Neural progenitor cell (in vitro differentiated cells): Measurements from ENCODE around the gene GABRG3. TPM values are rescaled to one million over a fixed set of nuclear protein-coding genes. Genes with fewer than 3 reads are reported as not detected.

Experiments used
- DNase-seq: peaks from one replicate; pipeline ENCODE4 v3.0.0-alpha.2; 2016; ENCODE audit warnings: low spot score
- H2AFZ ChIP-seq: fragments of 200-600 bp; sonication (generic); replicated peaks from 2 replicates; pipeline ENCODE4 v1.6.1; 2016; ENCODE audit warnings: antibody characterized with exemption
- H3F3A ChIP-seq: fragments of 200-600 bp; sonication (generic); 2 replicates; pipeline ENCODE4 v1.6.1; 2016; ENCODE audit warnings: antibody characterized with exemption, low read depth
- H3K27ac ChIP-seq: fragments of 200-600 bp; sonication (generic); 2 replicates; pipeline ENCODE4 v1.5.1; 2016; ENCODE audit warnings: mild to moderate bottlenecking
- H3K27me3 ChIP-seq: fragments of 200-600 bp; sonication (generic); 2 replicates; pipeline ENCODE4 v1.6.1; 2016; ENCODE audit warnings: mild to moderate bottlenecking, moderate library complexity
- H3K36me3 ChIP-seq: fragments of 200-600 bp; sonication (generic); 2 replicates; pipeline ENCODE4 v1.5.1; 2016
- H3K4me1 ChIP-seq: fragments of 200-600 bp; sonication (generic); 2 replicates; pipeline ENCODE4 v1.6.1; 2016; ENCODE audit warnings: mixed run types
- H3K4me2 ChIP-seq: fragments of 200-600 bp; sonication (generic); 2 replicates; pipeline ENCODE4 v1.6.1; 2016
- H3K4me3 ChIP-seq: fragments of 200-600 bp; sonication (generic); 2 replicates; pipeline ENCODE4 v1.5.1; 2016
- H3K79me2 ChIP-seq: fragments of 200-600 bp; sonication (generic); 2 replicates; pipeline ENCODE4 v1.6.1; 2016; ENCODE audit warnings: low read depth
- H3K9ac ChIP-seq: fragments of 200-600 bp; sonication (generic); 2 replicates; pipeline ENCODE4 v1.6.1; 2016
- H3K9me3 ChIP-seq: fragments of 200-600 bp; sonication (generic); 2 replicates; pipeline ENCODE4 v1.5.1; 2016; ENCODE audit warnings: low read depth
- H4K20me1 ChIP-seq: fragments of 200-600 bp; sonication (generic); 2 replicates; pipeline ENCODE4 v1.6.1; 2016; ENCODE audit warnings: low read depth
- H3K27ac Mint-ChIP-seq: 3 replicates; pipeline ENCODE4 v1.8.0; 2021; ENCODE audit warnings: mixed read lengths
- H3K27me3 Mint-ChIP-seq: 2 replicates; pipeline ENCODE4 v1.8.0; 2022; ENCODE audit warnings: low read depth, mild to moderate bottlenecking, inconsistent platforms, moderate library complexity, mixed read lengths; ENCODE audit not compliant: insufficient read depth
- H3K36me3 Mint-ChIP-seq: 3 replicates; pipeline ENCODE4 v1.8.0; 2021; ENCODE audit warnings: mixed read lengths
- H3K4me1 Mint-ChIP-seq: 3 replicates; pipeline ENCODE4 v1.8.0; 2021; ENCODE audit warnings: mixed read lengths
- H3K4me3 Mint-ChIP-seq: 3 replicates; pipeline ENCODE4 v1.8.0; 2021; ENCODE audit warnings: mild to moderate bottlenecking, moderate library complexity, mixed read lengths
- H3K9me3 Mint-ChIP-seq: 3 replicates; pipeline ENCODE4 v1.8.0; 2020; ENCODE audit warnings: mixed read lengths
- CTCF ChIP-seq: fragments of 200-600 bp; sonication (generic); IDR thresholded peaks from 2 replicates; pipeline ENCODE4 v1.5.1; 2017; ENCODE audit warnings: antibody characterized with exemption, mild to moderate bottlenecking
- EZH2 ChIP-seq: fragments of 200-600 bp; sonication (generic); IDR thresholded peaks from 2 replicates; pipeline ENCODE4 v1.6.1; 2017; ENCODE audit warnings: antibody characterized with exemption, mild to moderate bottlenecking, moderate library complexity
- EZH2phosphoT487 ChIP-seq: fragments of 200-600 bp; sonication (generic); IDR thresholded peaks from 2 replicates; pipeline ENCODE4 v1.6.1; 2017; ENCODE audit warnings: antibody characterized with exemption
- total RNA-seq: library from RNA; depleted of rRNA; stranded (reverse); fragments of >200 nt; gene quantifications from 2 replicates; pipeline ENCODE4 v1.2.3, GENCODE V29; 2015; ENCODE audit warnings: low replicate concordance

GABRG3 gene
- total RNA-seq, 1 donor from 2014 or later: 3.4 TPM

GRCh38 chr15:27585041-27585640 is 614.2 kb downstream of the GABRG3 start:
- no peaks in the 10 kb centered on the region for H3F3A ChIP-seq
- no peaks in the 10 kb centered on the region for H3K27me3 ChIP-seq
- H3K4me3 ChIP-seq: no peak overlapping the region
- TF ChIP-seq EZH2: no peak
- no peak for TF ChIP-seq CTCF
- no peak for TF ChIP-seq EZH2phosphoT487
- no peaks in the 10 kb centered on the region for H3K9me3 ChIP-seq
- H3K27ac Mint-ChIP-seq: no peak overlapping the region
- no peaks in the 10 kb centered on the region for H3K36me3 Mint-ChIP-seq
- H3K4me1 ChIP-seq: peaks cover 11% of the 10 kb centered on the region
- H3K9me3 Mint-ChIP-seq: no peaks in the 10 kb centered on the region
- no peaks in the 10 kb centered on the region for H3K4me1 Mint-ChIP-seq
- H2AFZ ChIP-seq: no peak overlapping the region
- DNase-seq: no peak
- H3K4me3 Mint-ChIP-seq: no peak overlapping the region
- H3K4me2 ChIP-seq: no peak overlapping the region
- no peak overlapping the region for H3K9ac ChIP-seq
- no peaks in the 10 kb centered on the region for H3K36me3 ChIP-seq
- no peaks in the 10 kb centered on the region for H3K79me2 ChIP-seq
- no peaks in the 10 kb centered on the region for H4K20me1 ChIP-seq
- no peak overlapping the region for H3K27ac ChIP-seq
- H3K27me3 Mint-ChIP-seq: peaks cover 4% of the 10 kb centered on the region

DNA sequence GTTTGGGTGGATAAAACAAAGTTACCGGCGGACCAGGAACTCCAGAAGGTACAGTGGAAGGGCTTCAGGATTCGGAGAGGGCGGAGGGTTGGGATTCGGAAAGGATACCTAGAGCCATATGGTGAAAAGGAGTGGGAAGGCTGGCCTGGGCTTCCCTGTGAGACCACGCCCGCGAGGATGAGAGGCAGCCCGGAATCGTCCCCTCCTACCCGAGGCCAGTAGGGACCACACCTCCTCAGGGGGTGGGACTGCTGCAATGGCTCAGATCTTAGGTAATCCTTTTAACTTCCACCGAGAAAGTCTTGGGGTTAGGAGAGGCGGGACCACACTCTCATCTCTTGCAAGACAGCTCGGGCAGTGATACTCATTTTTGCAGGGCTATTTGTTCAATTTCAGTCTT is 616.8 kb downstream of the GABRG3 start:
- H3K4me3 Mint-ChIP-seq: no peak overlapping the region
- H3F3A ChIP-seq: no peaks in the 10 kb centered on the region
- H3K4me1 ChIP-seq: peaks cover 11% of the 10 kb centered on the region
- H3K9me3 Mint-ChIP-seq: no peaks in the 10 kb centered on the region
- no peak overlapping the region for H3K27ac Mint-ChIP-seq
- peak overlapping the region; percentile 22 for H3K4me3 ChIP-seq
- no peaks in the 10 kb centered on the region for H3K36me3 ChIP-seq
- no peaks in the 10 kb centered on the region for H3K27me3 ChIP-seq
- no peaks in the 10 kb centered on the region for H4K20me1 ChIP-seq
- peaks cover 4% of the 10 kb centered on the region for H3K27me3 Mint-ChIP-seq
- no peaks in the 10 kb centered on the region for H3K79me2 ChIP-seq
- TF ChIP-seq CTCF (no peak), EZH2phosphoT487 (no peak), EZH2 (no peak)
- H3K36me3 Mint-ChIP-seq: no peaks in the 10 kb centered on the region
- H3K9me3 ChIP-seq: no peaks in the 10 kb centered on the region
- no peak overlapping the region for H3K27ac ChIP-seq
- H3K4me1 Mint-ChIP-seq: peaks cover 4% of the 10 kb centered on the region
- H3K9ac ChIP-seq: no peak overlapping the region
- peak; percentile 88 for DNase-seq
- peak overlapping the region; percentile 57 for H3K4me2 ChIP-seq
- H2AFZ ChIP-seq: peak overlapping the region; percentile 87

DNA sequence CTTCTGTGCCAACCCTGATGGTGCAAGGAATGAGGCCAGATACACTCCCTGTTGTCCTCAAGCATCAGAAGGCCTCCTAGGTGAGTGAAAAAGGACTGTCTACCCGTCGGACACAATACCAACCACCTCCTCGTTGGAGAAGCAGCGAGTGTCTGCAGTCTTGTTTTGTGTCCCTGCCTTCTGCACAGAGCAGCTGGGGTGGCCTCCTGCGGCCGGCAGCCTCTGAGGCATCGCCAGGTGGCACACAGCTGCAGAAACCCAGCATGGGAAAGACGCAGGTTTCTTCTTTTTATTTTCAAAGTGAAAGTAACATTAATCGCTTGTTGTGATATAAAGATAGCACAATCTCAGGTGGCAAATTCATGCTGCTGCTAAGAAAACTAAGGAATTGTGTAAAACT is 618.3 kb downstream of the GABRG3 start:
- peaks cover 8% of the 10 kb centered on the region for H3K27me3 Mint-ChIP-seq
- no peaks in the 10 kb centered on the region for H3K36me3 Mint-ChIP-seq
- H3K4me1 Mint-ChIP-seq: peaks cover 4% of the 10 kb centered on the region
- no peaks in the 10 kb centered on the region for H3K9me3 Mint-ChIP-seq
- H3K9me3 ChIP-seq: no peaks in the 10 kb centered on the region
- H3K9ac ChIP-seq: no peak overlapping the region
- no peak overlapping the region for H3K27ac Mint-ChIP-seq
- no peaks in the 10 kb centered on the region for H3K79me2 ChIP-seq
- no peak overlapping the region for H2AFZ ChIP-seq
- TF ChIP-seq CTCF (no peak), EZH2 (no peak), EZH2phosphoT487 (no peak)
- no peak overlapping the region for H3K27ac ChIP-seq
- no peak for DNase-seq
- no peak overlapping the region for H3K4me3 ChIP-seq
- no peaks in the 10 kb centered on the region for H3K27me3 ChIP-seq
- no peaks in the 10 kb centered on the region for H4K20me1 ChIP-seq
- no peak overlapping the region for H3K4me2 ChIP-seq
- H3K4me1 ChIP-seq: peaks cover 11% of the 10 kb centered on the region
- no peaks in the 10 kb centered on the region for H3K36me3 ChIP-seq
- H3F3A ChIP-seq: no peaks in the 10 kb centered on the region
- H3K4me3 Mint-ChIP-seq: no peak overlapping the region
